ENCODE measurements around the gene PHACTR4. TPM values are rescaled to one million over a fixed set of nuclear protein-coding genes. Genes with fewer than 3 reads are reported as not detected.

Gene PHACTR4
- total and polyA plus RNA-seq, 10 of the 15 experiments (the other 5 are each of a cell fraction or from before 2014, with no cell fraction given): 8.9 to 34.2 (median 12.5) TPM

- TF ChIP-seq PBX3 (IDR thresholded peaks at IDR 0.05; ENCODE audit: insufficient replicate concordance, low read depth, low read length): no peak
- TF ChIP-seq NRF1 (conservative IDR thresholded peaks at IDR 0.05; ENCODE audit: low read depth, low read length): peak; percentile 59
- TF ChIP-seq PML (IDR thresholded peaks at IDR 0.05; ENCODE audit: low read length): peak; percentile 100
- TF ChIP-seq NR2F1 (conservative IDR thresholded peaks at IDR 0.05): no peak
- peak; percentile 48; the same call in 1 of the 2 replicates for TF ChIP-seq MTA3 (IDR thresholded peaks at IDR 0.05; ENCODE audit: borderline replicate concordance, low read length)
- no peak for TF ChIP-seq PAX5 (IDR thresholded peaks at IDR 0.05; ENCODE audit: borderline replicate concordance, low read depth, low read length)
- TF ChIP-seq BCL3 (IDR thresholded peaks at IDR 0.05; ENCODE audit: borderline replicate concordance, insufficient read depth, low read depth, low read length, poor library complexity, severe bottlenecking): peak; percentile 67
- TF ChIP-seq CBX3 (IDR thresholded peaks at IDR 0.05; ENCODE audit: borderline replicate concordance, low read depth): no peak
- no peak for TF ChIP-seq RAD21 (IDR thresholded peaks at IDR 0.05; ENCODE audit: insufficient read depth, low read depth, low read length)
- TF ChIP-seq MTA2 (IDR thresholded peaks at IDR 0.05; ENCODE audit: low read depth): no peak
- no peak for TF ChIP-seq ZSCAN29 (IDR thresholded peaks at IDR 0.05)
- TF ChIP-seq SPI1 (IDR thresholded peaks at IDR 0.05; ENCODE audit: borderline replicate concordance, insufficient read depth, low read depth, low read length): peak; percentile 42; the same call in 1 of the 2 replicates
- peak; percentile 86 for TF ChIP-seq NBN (IDR thresholded peaks at IDR 0.05)
- no peak for TF ChIP-seq MYC (IDR thresholded peaks at IDR 0.05; ENCODE audit: insufficient read depth, insufficient read length, insufficient replicate concordance, low read length, severe bottlenecking)
- TF ChIP-seq RELB (IDR thresholded peaks at IDR 0.05; ENCODE audit: low read depth): peak; percentile 74
- TF ChIP-seq FOXK2 (IDR thresholded peaks at IDR 0.05): no peak
- TF ChIP-seq EP300 (IDR thresholded peaks at IDR 0.05; ENCODE audit: borderline replicate concordance in 1 of 2, control insufficient read depth in 1 of 2, low read depth in 2 of 2, low read length in 2 of 2): no peak
- TF ChIP-seq ZBTB40 (IDR thresholded peaks at IDR 0.05; ENCODE audit: borderline replicate concordance): no peak
- TF ChIP-seq TAF1 (IDR thresholded peaks at IDR 0.05; ENCODE audit: borderline replicate concordance, low read depth, low read length): peak; percentile 99
- TF ChIP-seq BRCA1 (IDR thresholded peaks at IDR 0.05; ENCODE audit: low read depth, low read length): peak; percentile 93
- peak; percentile 99 for TF ChIP-seq SMAD5 (IDR thresholded peaks at IDR 0.05; ENCODE audit: low read depth)
- TF ChIP-seq NFIC (IDR thresholded peaks at IDR 0.05; ENCODE audit: low read depth, low read length): no peak; the same call in none of the 2 replicates
These were observed 136.1 kb downstream of the PHACTR4 start, which contains the start of gene RCC1 (continued) for GRCh38 chr1:28505406-28506187.
